ENCODE data around the gene SPDYC. TPM values are rescaled to one million over a fixed set of nuclear protein-coding genes. Genes with fewer than 3 reads are reported as not detected.

SPDYC gene
- polyA plus RNA-seq, 3 donors: 0.64 TPM; not detected in 2

- H3K36me3 ChIP-seq (replicated peaks in 1 of 2; ENCODE audit: control insufficient read depth in 1 of 2, insufficient read depth in 2 of 2, low read length in 2 of 2): peaks cover 54 to 59% of the 10 kb centered on the region in 2 donors
- intact Hi-C loops (cut with micrococcal nuclease): no loop called here
- H3K79me2 ChIP-seq (ENCODE audit: insufficient read depth, low read length): peaks cover 38% of the 10 kb centered on the region
- H3K27me3 ChIP-seq (ENCODE audit: control insufficient read depth in 2 of 2, insufficient read depth in 2 of 2, low read length in 2 of 2): no peaks in the 10 kb centered on the region
- Mint-ChIP-seq H3K9me3 (no peaks in the 10 kb centered on the region), H3K27ac (peak overlapping the region in 2 of 7 donors; percentile 72 to 78), H3K27me3 (ENCODE audit: low read depth in 3 of 3) (peaks cover 0 to 2% (median 2%) of the 10 kb centered on the region in 3 donors), H3K36me3 (peaks cover 45 to 70% of the 10 kb centered on the region in 2 donors), H3K4me3 (no peak overlapping the region), H3K4me1 (peaks cover 29% of the 10 kb centered on the region)
- peaks cover 48% of the 10 kb centered on the region for H4K20me1 ChIP-seq (ENCODE audit: insufficient read depth, low read length)
- H3K9ac ChIP-seq (ENCODE audit: insufficient read depth, low read length, poor library complexity, severe bottlenecking): no peak overlapping the region
- H2AFZ ChIP-seq (ENCODE audit: insufficient read depth, low read depth, low read length, poor library complexity, severe bottlenecking): no peak overlapping the region
- H3K27ac ChIP-seq (ENCODE audit: low read depth in 1 of 2, low read length in 2 of 2): peak overlapping the region in 1 of 2 donors; percentile 100
- DNase-seq: no peak
- H3K9me3 ChIP-seq (replicated peaks in 1 of 2; ENCODE audit: control insufficient read depth in 1 of 2, insufficient read depth in 1 of 2, low read length in 2 of 2): no peaks in the 10 kb centered on the region
- TF ChIP-seq CTCF (IDR thresholded peaks at IDR 0.05): no peak
- no peak overlapping the region for H3K4me2 ChIP-seq (replicated peaks; ENCODE audit: extremely low read depth, low read length, poor library complexity, severe bottlenecking)
- H3K4me3 ChIP-seq (replicated peaks in 1 of 3; ENCODE audit: low read depth in 2 of 3, low read length in 3 of 3): no peak overlapping the region
- 100% methylated on average over 3 of the region's 6 CpGs for WGBS (ENCODE audit: insufficient coverage)
- H3K4me1 ChIP-seq (ENCODE audit: control insufficient read depth in 1 of 2, insufficient read depth in 2 of 2, low read length in 2 of 2): peaks cover 30 to 31% of the 10 kb centered on the region in 2 donors
Measured at GRCh38 chr11:65131895-65132237, 38.2 kb upstream of the SPDYC start.

DNA sequence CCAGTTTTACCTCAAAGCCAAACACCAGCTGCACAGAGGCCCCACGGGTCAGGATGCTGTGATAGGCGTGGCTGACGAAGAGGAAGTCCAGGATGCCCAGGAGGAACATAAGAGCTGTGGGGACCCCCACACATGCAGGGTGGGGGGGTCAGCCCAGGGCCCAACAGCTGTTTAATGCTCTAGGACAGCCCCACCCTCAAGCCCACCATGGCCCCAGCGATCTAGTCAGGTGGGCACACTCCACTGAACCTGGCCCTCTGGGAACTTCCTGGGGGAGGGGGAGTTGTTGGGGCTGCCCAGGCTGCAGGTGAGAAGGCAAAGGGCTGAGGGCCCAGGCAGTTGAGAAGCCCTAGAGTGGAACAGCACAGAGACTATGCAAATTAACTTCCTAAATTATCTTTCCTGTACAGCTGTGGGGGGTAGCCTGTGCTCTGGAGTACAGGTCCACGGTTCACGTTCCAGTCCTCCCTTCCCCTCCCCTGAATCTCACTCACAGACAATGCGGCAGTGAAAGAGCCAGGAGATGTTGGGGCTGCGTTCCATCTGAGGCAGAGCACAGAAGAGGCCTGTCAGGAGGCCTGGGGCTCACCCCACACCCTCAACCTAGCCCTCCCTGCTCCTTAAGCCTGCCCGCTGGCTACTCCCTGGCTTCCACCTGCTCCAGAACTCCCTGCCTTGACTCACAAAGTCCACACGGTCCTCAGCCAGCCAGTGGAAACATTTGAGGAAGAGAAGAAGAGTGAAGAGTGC, 37.6 kb upstream of the SPDYC start:
- TF ChIP-seq CTCF (IDR thresholded peaks at IDR 0.05): no peak
- Histone ChIP-seq H2AFZ (ENCODE audit: insufficient read depth, low read depth, low read length, poor library complexity, severe bottlenecking) (no peak overlapping the region), H3K36me3 (replicated peaks in 1 of 2; ENCODE audit: control insufficient read depth in 1 of 2, insufficient read depth in 2 of 2, low read length in 2 of 2) (peaks cover 48 to 54% of the 10 kb centered on the region in 2 donors), H4K20me1 (ENCODE audit: insufficient read depth, low read length) (peaks cover 42% of the 10 kb centered on the region), H3K4me2 (replicated peaks; ENCODE audit: extremely low read depth, low read length, poor library complexity, severe bottlenecking) (peak overlapping the region; percentile 95), H3K4me1 (ENCODE audit: control insufficient read depth in 1 of 2, insufficient read depth in 2 of 2, low read length in 2 of 2) (peaks cover 30 to 31% of the 10 kb centered on the region in 2 donors), H3K9me3 (replicated peaks in 1 of 2; ENCODE audit: control insufficient read depth in 1 of 2, insufficient read depth in 1 of 2, low read length in 2 of 2) (no peaks in the 10 kb centered on the region), H3K79me2 (ENCODE audit: insufficient read depth, low read length) (peaks cover 38% of the 10 kb centered on the region), H3K4me3 (replicated peaks in 1 of 3; ENCODE audit: low read depth in 2 of 3, low read length in 3 of 3) (peak overlapping the region in 1 of 3 experiments; percentile 92), H3K27me3 (ENCODE audit: control insufficient read depth in 2 of 2, insufficient read depth in 2 of 2, low read length in 2 of 2) (no peaks in the 10 kb centered on the region), H3K27ac (ENCODE audit: low read depth in 1 of 2, low read length in 2 of 2) (peak overlapping the region in 1 of 2 donors; percentile 100), H3K9ac (ENCODE audit: insufficient read depth, low read length, poor library complexity, severe bottlenecking) (no peak overlapping the region)
- Mint-ChIP-seq H3K27me3 (ENCODE audit: low read depth in 3 of 3) (peaks cover 0 to 2% (median 2%) of the 10 kb centered on the region in 3 donors), H3K4me1 (peaks cover 29% of the 10 kb centered on the region), H3K36me3 (peaks cover 40 to 65% of the 10 kb centered on the region in 2 donors), H3K4me3 (peak overlapping the region in 1 of 2 donors; percentile 92), H3K27ac (peak overlapping the region in 6 of 7 donors; percentile 72 to 99 (median 99)), H3K9me3 (no peaks in the 10 kb centered on the region)
- 57% methylated on average over 3 of the region's 10 CpGs for WGBS (ENCODE audit: insufficient coverage)
- intact Hi-C loops (cut with micrococcal nuclease): no loop called here
- peak in 1 of 3 donors; percentile 5 for DNase-seq
